ENCODE measurements around the gene GPLD1.

The GPLD1 gene

DNA sequence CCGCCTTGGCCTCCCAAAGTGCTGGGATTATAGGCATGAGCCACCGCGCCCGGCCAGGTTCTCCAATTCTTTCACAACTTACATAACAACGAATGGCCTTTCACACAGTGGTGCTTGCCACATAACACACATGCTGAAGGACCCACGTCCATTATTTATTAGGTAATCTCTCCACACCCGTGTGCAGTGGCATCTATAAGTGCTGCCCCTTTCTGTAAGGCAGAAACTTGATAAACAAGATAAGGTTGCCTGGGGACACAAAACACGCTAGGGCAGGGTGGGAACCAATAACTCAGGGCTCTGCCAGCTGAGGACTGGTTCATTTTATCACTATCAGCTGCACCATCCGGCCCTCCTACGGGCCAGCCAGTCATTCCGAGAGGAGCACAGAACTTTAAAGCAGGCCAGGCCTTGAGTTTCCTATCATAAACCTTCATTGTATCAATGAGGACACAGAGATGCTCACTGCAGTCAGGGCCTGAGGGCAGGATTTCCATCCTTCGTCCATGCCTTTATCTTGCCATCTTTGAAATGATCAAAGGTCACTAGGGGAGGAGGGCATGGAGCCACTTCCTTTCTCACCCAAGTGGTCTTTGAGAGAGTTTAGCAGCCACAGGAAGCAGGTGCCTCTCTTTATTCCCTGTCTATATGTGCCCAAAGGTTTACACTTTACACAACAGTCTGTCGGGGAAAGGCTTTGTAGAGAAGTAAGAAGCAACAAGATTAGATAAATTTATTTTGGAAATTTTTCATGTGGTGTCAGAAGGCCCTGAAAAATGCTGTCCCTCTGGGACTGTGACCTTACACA is 37.6 kb downstream of the GPLD1 start:
- CTCF ChIA-PET: no interaction called here
- TF ChIP-seq, protein P1, sequence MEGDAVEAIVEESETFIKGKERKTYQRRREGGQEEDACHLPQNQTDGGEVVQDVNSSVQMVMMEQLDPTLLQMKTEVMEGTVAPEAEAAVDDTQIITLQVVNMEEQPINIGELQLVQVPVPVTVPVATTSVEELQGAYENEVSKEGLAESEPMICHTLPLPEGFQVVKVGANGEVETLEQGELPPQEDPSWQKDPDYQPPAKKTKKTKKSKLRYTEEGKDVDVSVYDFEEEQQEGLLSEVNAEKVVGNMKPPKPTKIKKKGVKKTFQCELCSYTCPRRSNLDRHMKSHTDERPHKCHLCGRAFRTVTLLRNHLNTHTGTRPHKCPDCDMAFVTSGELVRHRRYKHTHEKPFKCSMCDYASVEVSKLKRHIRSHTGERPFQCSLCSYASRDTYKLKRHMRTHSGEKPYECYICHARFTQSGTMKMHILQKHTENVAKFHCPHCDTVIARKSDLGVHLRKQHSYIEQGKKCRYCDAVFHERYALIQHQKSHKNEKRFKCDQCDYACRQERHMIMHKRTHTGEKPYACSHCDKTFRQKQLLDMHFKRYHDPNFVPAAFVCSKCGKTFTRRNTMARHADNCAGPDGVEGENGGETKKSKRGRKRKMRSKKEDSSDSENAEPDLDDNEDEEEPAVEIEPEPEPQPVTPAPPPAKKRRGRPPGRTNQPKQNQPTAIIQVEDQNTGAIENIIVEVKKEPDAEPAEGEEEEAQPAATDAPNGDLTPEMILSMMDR (conservative IDR thresholded peaks at IDR 0.05; ENCODE audit: low read depth): no peak
- POLR2A ChIA-PET (ENCODE audit: low non-redundant PET): no interaction called here
- H3K27ac ChIP-seq: no peak overlapping the region
- no peak for DNase-seq (ENCODE audit: low spot score)

DNA sequence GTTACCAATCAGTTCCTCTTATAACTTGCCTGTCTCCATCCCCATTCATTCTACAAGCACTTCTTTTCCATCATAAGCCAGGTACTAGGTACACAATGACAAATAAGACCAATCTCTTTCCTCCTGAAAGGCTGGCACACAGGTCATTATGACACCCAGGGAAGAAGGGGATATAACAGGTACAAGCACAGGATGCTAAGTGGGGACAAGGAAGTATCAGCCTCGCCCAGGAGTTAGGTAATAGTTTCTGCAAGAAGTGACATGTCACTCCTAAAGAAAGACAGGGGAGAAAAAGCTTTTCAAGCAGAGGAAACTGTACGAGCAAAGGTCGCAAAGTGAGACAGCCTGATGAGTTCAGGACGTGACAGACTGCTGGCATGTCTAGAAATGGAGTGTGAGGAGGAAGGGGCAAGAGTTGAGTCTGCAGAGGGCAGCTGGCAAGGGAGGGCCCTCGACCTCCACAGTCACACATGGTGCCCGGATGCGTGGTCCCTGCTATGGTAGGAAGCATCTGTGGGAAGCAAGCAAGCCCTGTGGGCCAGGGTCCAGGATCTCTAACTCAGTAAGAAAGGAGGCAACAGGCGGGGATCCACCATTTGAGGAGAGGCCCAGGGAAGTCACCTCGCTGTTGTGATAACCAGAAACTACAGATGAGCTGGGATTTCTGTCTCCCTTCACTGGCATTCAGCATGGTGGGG is 40.4 kb downstream of the GPLD1 start:
- POLR2A ChIA-PET (ENCODE audit: low non-redundant PET): interaction anchor here (0.5 kb wide), 1 partner anchor 43 kb away, joined by 11 read pairs; no protein-coding TSS in a partner anchor
- TF ChIP-seq, protein P1 (conservative IDR thresholded peaks at IDR 0.05; ENCODE audit: low read depth): no peak
- CTCF ChIA-PET: no interaction called here
- H3K27ac ChIP-seq: no peak overlapping the region
- DNase-seq (ENCODE audit: low spot score): no peak

DNA sequence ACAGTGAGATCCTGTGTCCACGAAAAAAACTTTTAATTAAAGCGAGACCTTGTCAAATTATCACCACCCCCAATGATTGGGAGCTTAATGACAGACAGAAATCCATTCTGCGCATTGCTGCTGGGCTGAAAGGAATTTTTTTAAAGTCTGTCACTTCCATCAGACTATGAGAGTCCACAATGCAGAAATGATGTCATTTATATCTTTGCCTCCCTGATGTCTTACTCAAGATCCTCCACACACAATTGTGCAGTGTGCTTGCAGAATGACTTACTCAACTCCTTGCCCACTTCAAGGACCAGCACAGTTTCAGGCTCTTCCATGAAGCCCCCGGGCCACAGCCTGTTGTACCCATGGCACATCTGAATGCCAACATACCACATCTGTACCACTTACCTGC is 41.0 kb downstream of the GPLD1 start:
- TF ChIP-seq, protein P1 (conservative IDR thresholded peaks at IDR 0.05; ENCODE audit: low read depth): no peak
- CTCF ChIA-PET: no interaction called here
- no peak for DNase-seq (ENCODE audit: low spot score)
- no peak overlapping the region for H3K27ac ChIP-seq
- POLR2A ChIA-PET (ENCODE audit: low non-redundant PET): no interaction called here

DNA sequence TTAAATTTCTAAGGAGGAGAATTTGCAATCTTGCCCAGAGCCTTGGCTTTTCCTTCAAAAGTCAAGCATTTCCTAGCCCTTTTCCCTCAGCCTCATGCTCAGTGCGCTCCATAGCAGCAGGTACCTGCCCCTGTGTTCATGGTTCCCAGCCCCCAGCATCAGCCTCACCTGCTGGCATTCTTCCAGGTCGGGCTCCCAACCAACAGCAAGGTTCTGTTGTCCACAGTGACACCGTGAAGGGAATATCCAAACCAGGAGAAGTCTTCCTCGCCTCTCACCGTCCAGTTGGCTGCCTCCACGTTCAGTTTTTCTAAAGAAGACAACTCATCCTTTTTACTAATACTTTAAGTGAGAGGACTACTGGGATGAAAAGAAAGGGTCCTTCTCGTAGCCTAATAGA is 42.7 kb downstream of the GPLD1 start:
- no peak for DNase-seq (ENCODE audit: low spot score)
- TF ChIP-seq, protein P1 (conservative IDR thresholded peaks at IDR 0.05; ENCODE audit: low read depth): no peak
- ChIA-PET POLR2A (ENCODE audit: low non-redundant PET) (no interaction called here), CTCF (no interaction called here)
- H3K27ac ChIP-seq: no peak overlapping the region

DNA sequence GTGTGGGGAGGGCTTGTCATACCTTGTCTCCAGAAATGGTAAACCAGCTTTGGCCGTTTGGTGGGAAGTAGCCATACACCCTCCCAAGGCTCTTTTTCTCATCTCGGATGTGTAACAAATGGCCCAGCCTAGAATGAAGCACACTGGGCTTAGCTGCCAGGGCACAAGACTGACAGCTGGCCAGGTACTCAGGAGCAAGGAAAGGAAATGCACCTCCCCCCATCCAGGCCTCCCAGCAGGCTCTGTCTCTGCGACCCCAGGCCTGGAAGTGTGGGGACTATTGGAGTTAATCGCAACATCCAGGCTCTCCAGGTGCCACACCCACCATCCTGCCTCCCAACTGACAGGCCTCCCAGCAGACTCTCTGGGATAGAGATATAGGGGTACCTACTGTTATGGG is 43.7 kb downstream of the GPLD1 start:
- TF ChIP-seq, protein P1 (conservative IDR thresholded peaks at IDR 0.05; ENCODE audit: low read depth): no peak
- DNase-seq (ENCODE audit: low spot score): no peak
- ChIA-PET CTCF (interaction anchor here (0.7 kb wide), 1 partner anchor 345 kb away, joined by 3 read pairs; no protein-coding TSS in a partner anchor), POLR2A (ENCODE audit: low non-redundant PET) (no interaction called here)
- no peak overlapping the region for H3K27ac ChIP-seq

DNA sequence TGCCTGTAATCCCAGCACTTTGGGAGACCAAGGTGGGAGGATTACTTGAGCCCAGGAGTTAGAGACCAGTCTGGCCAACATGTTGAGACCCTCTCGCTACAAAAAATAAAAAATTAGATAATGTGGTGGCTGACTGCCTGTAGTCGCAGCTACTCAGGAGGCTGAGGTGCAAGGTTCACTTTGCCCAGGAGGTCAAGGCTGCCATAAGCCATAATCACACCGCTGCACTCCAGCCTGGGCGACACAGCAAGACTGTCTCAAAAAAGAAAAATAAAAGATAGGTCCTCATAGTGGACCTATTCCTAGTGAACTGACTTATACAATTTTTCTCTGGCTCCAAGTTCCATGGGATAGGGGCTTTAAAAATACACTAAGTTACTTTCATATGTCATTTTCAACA is 44.8 kb downstream of the GPLD1 start:
- no peak for DNase-seq (ENCODE audit: low spot score)
- H3K27ac ChIP-seq: no peak overlapping the region
- TF ChIP-seq, protein P1 (conservative IDR thresholded peaks at IDR 0.05; ENCODE audit: low read depth): no peak
- POLR2A ChIA-PET (ENCODE audit: low non-redundant PET): no interaction called here
- CTCF ChIA-PET: no interaction called here

All from RWPE1 (cell line).